ES-I3 (cell line): Measurements from ENCODE around the gene LRRIQ1.

Experiments used
- H3K36me3 ChIP-seq: 2 replicates; pipeline ENCODE4 v1.6.1; 2013; ENCODE audit warnings: mild to moderate bottlenecking, low read length, control low read depth, moderate library complexity; ENCODE audit not compliant: insufficient read depth
- H3K4me1 ChIP-seq: 2 replicates; pipeline ENCODE4 v1.6.1; 2013; ENCODE audit warnings: mild to moderate bottlenecking, control low read depth, low read length; ENCODE audit not compliant: insufficient read depth
- H3K9ac ChIP-seq: 2 replicates; pipeline ENCODE4 v1.6.1; 2013; ENCODE audit warnings: low read depth, mild to moderate bottlenecking, low read length, moderate library complexity
- H3K9me3 ChIP-seq: 2 replicates; pipeline ENCODE4 v1.6.1; 2013; ENCODE audit warnings: mild to moderate bottlenecking, low read length, moderate library complexity; ENCODE audit not compliant: control insufficient read depth, insufficient read depth

The LRRIQ1 gene

DNA sequence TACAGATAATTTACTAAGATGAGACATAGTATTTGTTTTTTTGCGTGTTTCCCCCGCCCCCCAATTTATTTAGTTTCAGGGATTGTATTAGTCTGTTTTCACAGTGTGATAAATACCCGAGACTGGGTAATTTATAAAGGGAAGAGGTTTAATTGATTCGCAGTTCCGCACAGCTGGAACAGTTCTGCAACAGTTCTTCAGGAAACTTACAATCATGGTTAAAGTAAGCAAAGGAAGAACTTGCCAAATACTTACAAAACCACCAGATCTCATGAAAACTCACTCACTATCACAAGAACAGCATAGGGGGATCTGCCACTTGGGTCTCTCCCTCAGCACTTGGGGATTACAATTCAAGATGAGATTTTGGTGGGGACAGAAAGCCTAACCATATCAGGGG lies 48.9 kb downstream of the LRRIQ1 start:
- H3K9ac ChIP-seq = no peak overlapping the region
- no peaks in the 10 kb centered on the region for H3K4me1 ChIP-seq

DNA sequence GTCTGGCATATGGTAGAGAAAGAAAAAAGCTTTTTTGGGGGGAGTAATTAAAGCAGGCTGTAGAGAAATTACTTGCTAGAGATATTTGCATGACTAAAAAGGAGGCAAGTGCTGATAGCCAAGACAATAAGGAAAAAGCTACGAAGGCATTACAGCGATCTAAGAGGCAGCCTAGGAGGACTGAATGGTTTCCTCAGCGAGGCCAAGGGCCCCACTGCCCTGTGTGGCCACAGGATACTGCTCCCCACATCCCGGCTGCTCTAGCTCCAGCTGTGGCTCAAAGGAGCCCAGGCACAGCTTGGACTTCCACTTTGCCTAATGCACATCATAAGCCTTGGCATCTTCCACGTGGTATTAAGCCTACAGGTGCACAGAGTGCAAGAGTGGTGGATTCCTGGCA lies 53.6 kb downstream of the LRRIQ1 start:
- H3K9ac ChIP-seq = no peak overlapping the region
- H3K9me3 ChIP-seq = no peaks in the 10 kb centered on the region
- H3K4me1 ChIP-seq = no peaks in the 10 kb centered on the region
- H3K36me3 ChIP-seq = no peaks in the 10 kb centered on the region

More for the DNA sequence above, 48.9 kb downstream of the LRRIQ1 start:
- Histone ChIP-seq H3K9me3 (no peaks in the 10 kb centered on the region), H3K36me3 (no peaks in the 10 kb centered on the region)

DNA sequence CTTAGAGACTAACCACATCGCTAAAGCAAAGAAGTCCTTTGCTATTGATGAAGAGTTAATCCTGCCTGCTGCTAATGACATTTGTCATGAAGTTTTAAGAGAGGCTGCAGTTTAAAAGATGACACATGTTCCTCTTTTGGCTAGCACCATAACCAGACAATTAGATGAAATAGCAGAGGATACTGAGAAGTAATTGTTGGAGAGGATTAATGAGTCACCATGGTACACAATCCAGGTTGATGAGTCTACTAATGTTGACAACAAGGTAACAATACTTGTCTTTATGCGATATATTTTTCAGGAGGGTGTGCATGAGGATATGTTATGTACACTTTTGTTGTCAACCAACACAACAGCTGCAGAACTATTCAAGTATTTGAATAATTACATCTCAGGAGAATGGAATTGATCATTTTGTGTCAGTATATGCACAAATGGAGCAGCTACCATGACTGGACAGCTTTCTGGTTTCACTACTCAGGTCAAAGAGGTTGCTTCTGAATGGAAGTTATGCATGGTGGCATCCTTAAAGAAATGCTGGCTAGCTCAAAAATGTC lies 56.7 kb downstream of the LRRIQ1 start:
- H3K9me3 ChIP-seq = no peaks in the 10 kb centered on the region
- H3K36me3 ChIP-seq = no peaks in the 10 kb centered on the region
- no peak overlapping the region for H3K9ac ChIP-seq
- no peaks in the 10 kb centered on the region for H3K4me1 ChIP-seq

DNA sequence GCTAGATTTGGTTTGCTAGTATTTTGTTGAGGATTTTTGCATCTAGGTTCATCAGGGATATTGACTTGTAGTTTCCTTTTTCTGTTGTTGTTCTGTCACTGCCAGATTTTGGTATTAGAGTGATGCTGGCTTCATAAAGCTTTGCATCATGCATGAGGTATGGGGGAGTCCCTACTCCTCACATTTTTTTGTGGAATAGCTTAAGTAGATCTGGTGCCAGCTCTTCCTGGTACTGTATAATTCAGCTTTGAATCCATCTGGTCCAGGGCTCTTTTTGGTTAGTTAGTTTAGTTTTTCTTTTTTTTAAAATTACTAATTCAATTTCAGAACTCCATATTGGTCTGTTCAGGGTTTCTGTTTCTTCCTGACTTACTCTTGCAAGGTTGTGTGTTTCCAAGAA lies 59.4 kb downstream of the LRRIQ1 start:
- Histone ChIP-seq H3K9me3 (no peaks in the 10 kb centered on the region), H3K4me1 (no peaks in the 10 kb centered on the region), H3K9ac (no peak overlapping the region), H3K36me3 (no peaks in the 10 kb centered on the region)

DNA sequence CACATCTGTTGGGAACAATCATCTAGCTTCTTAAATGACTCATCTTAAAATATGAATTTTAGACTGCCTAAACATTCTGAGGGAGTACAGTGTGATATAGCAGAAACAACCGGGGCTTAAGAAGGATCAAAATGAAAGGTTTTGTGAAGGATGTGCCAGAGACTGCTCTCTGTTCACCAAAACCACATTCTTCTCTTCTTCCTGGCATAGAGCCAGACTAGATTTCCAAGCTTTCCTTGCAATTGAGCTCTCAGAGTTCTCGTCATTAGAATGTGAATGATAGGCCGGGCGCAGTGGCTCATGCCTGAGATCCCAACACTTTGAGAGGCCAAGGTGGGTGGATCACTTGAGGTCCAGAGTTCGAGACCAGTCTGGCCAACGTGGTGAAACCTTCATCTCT lies 94.5 kb downstream of the LRRIQ1 start:
- Histone ChIP-seq H3K9me3 (no peaks in the 10 kb centered on the region), H3K36me3 (no peaks in the 10 kb centered on the region), H3K9ac (no peak overlapping the region), H3K4me1 (no peaks in the 10 kb centered on the region)

DNA sequence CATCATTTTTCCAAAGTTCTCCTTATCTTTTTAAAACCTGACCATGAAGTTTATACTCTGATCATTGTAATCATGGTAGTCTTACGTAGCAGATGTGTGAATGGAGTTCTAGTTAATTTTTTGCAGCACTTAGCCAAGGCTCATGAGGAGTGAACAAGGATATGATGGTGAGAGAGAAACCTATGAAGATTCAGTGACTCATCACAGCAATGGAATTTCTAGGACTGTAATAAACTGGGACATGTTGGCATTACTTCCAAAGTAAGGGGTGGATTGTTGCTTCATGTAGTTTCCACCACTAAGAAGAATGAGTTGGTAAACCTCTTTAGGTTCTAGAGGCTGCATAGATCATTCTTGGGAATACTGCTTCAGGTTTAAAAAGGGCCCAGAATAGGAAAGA lies 102.7 kb downstream of the LRRIQ1 start:
- Histone ChIP-seq H3K9me3 (no peaks in the 10 kb centered on the region), H3K9ac (no peak overlapping the region), H3K4me1 (no peaks in the 10 kb centered on the region), H3K36me3 (no peaks in the 10 kb centered on the region)

DNA sequence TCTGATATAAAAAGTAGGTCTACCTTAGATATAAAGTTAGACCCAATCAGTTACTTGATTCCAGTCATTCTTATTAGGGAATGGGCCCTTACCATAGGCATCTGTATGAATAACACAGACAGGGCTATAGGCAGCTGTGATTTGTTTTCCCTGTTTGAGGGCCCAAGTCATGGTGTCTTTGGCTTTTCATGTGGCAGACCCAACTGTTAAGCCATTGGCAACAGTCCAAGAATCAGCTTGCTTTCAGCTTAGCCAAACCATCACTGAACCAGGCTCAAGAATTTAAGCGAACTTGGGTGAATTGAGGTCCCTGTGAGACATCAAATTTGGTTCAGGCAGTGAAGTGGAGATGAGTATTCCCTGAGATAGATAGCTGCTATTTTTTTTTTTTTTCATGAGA lies 111.2 kb downstream of the LRRIQ1 start:
- no peaks in the 10 kb centered on the region for H3K36me3 ChIP-seq
- no peaks in the 10 kb centered on the region for H3K9me3 ChIP-seq
- H3K9ac ChIP-seq = no peak overlapping the region
- no peaks in the 10 kb centered on the region for H3K4me1 ChIP-seq

DNA sequence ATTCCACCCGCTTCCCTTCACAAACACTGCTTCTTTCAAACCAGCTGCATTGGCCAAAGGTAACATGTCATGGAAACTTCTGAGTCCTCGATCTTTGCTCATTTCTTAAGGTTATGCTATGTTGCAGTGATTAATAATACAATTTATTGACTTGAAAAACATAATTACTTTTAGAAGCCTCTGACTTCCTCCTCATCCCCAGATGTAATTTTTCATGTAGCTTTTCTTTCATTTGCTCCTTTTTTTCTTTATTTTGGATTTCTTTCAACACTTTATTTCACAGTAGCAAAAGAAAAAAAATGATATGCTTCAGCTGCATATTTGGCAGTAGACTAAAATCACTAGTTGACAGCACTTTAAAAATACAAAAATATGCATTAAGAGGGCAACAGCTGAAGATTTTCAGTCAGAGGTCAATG lies 116.2 kb downstream of the LRRIQ1 start:
- Histone ChIP-seq H3K9me3 (no peaks in the 10 kb centered on the region), H3K36me3 (no peaks in the 10 kb centered on the region), H3K9ac (no peak overlapping the region), H3K4me1 (no peaks in the 10 kb centered on the region)

DNA sequence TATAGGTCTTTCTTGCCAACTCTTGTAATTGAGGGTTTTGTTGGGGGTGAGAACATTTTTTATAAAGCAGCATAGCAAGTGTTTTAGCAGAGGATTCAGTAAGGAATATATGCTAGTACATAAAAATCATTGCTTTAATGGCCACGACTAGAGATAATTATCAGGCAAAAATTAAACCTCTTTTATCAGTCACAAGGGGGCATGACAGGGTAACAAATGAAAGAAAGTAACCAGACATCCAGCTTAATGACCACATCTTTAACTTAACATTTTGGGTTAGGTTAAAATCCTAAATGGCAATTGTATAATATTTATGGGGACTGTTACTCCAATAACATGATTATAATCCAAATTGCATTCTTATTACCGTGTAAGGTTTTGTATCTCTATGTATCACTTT lies 119.6 kb downstream of the LRRIQ1 start:
- Histone ChIP-seq H3K4me1 (no peaks in the 10 kb centered on the region), H3K9me3 (no peaks in the 10 kb centered on the region), H3K36me3 (no peaks in the 10 kb centered on the region), H3K9ac (no peak overlapping the region)

DNA sequence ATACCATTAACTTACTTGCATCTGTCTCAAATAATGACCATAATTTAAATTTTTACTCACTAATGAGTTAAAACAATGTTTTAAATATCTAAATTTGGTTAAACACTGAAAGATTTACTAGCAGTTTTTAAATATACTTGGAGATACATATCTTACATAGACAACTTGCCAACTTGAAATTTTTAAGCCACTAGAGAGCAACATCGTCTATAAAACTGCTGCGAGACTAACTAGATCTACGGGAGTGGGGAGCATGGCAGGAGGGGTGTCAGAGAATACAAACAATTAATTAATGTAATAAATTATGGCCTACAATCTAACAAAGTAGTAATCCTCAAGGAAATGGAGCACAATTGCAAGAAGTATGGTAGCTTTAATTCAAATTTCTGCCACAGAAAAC lies 120.4 kb downstream of the LRRIQ1 start:
- no peaks in the 10 kb centered on the region for H3K36me3 ChIP-seq
- H3K9ac ChIP-seq = no peak overlapping the region
- H3K9me3 ChIP-seq = no peaks in the 10 kb centered on the region
- H3K4me1 ChIP-seq = no peaks in the 10 kb centered on the region

DNA sequence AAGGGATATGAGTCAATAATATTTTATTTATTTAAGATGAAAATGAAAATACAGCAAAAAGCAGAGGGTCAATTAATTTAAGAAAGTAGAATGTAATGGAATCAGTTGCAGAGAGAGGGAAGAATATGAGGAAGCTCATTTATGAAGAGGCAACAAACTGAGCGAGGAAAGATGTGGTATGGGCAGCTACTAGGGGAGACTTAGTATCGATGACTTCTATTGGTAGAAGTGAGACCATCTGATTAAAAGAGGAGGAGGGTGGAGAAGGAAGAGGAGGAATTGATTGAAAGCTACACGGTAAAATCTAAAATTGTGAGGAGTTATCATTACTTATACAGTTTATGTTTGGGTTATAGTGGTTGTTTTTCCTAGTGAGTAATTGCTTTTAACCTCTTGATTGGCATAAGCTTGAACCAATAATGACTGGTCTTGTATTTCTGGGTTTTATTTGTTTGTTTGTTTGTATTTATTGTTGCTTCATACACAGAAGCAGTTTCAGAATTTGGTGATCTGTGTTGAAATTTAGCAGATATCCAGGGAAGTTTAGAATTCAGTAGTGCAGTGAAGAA lies 121.0 kb downstream of the LRRIQ1 start:
- no peaks in the 10 kb centered on the region for H3K9me3 ChIP-seq
- no peaks in the 10 kb centered on the region for H3K36me3 ChIP-seq
- no peak overlapping the region for H3K9ac ChIP-seq
- H3K4me1 ChIP-seq = no peaks in the 10 kb centered on the region

DNA sequence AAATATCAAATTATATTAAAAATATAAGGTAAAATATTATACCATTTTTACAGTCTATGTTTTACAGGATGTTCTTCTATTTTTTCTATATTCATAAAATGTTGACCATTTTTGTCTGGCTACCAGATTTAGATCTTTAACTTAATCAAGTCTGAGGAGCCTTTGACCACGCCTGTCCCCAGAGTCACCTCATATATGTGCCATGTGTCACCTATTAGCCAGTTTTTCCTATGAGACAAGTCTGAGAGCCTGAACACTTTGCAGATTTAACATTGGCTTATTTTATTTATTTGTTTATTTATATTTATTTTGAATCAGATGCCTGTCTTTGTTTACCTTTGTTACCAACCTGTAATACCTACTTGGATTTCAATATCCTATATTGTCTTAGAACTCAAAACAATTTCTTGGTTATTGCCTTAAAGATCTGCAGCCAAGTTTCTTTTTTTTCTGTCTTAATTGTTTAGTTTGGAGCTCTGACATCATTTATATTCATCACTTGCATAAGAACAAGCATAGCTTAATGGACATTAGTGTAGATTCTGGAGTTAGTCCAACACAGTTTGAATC lies 127.7 kb downstream of the LRRIQ1 start:
- Histone ChIP-seq H3K9ac (no peak overlapping the region), H3K36me3 (no peaks in the 10 kb centered on the region), H3K9me3 (no peaks in the 10 kb centered on the region)

DNA sequence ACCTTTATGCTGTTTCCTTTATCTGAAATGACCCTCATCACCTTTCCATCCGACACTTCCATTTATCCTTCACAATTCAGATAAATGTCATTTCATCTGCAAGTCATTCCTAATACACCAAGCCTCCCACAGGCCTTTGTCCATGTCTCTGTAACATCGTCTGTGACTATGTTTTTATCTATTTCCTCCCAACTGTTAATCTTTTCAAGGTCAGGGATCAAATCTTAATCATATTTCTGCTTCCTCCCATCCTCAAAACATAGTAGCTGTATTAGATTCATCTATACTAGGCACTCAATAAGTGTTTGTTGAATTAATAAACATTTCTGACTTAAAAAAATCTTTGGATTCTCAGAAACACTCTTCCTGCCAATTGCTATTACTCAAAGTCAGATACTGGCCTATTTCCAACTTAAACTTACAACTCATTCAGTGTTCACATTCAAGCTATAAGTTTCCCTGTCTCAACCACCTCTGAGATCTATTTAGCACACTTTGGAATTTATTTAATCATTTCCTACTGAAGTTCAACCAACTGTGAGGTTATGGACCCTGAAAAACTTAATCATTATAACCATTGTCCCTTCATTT lies 143.6 kb downstream of the LRRIQ1 start:
- H3K9ac ChIP-seq = no peak overlapping the region
- H3K9me3 ChIP-seq = no peaks in the 10 kb centered on the region
- no peaks in the 10 kb centered on the region for H3K4me1 ChIP-seq
- H3K36me3 ChIP-seq = no peaks in the 10 kb centered on the region

More for the DNA sequence above, 127.7 kb downstream of the LRRIQ1 start:
- H3K4me1 ChIP-seq = no peaks in the 10 kb centered on the region

DNA sequence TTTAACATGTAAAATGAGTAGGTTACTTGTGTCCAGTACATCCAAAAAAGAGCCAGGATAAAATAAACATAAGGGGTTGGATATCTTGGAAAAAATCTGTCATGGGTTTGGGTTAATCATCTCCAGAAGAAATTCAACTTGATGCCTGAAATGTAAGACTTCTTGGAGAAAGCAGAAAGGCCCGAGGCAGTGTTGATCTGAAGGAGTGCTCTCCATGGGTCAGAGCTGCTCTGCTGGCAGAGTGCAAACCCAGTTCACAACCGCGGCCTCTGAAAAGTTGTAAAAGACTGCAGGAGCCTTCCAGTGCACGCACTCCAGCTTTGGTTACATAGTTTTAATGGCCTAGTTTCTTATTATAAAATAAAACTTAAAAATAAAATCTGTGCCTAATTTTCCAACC lies 146.5 kb downstream of the LRRIQ1 start:
- H3K36me3 ChIP-seq = no peaks in the 10 kb centered on the region
- no peak overlapping the region for H3K9ac ChIP-seq
- no peaks in the 10 kb centered on the region for H3K4me1 ChIP-seq
- no peaks in the 10 kb centered on the region for H3K9me3 ChIP-seq

DNA sequence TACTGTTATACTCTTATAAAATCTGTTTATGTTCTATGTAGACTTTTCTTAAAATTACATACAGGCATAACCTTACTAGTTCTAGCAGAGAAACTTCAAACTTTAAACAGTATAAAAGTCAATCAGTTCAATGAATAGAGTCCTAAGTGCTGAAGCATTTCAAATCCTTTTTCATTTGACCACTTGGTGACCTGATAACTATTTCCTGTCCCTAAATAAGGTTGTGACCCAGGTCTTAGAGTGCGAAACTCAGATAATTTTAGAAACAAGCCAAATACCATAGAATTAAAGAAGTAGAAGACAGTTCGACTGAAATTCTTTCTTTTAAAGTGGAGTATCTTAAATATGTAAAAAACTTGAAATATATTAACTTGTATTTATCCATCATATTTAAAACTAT lies 147.7 kb downstream of the LRRIQ1 start:
- H3K9ac ChIP-seq = no peak overlapping the region
- no peaks in the 10 kb centered on the region for H3K9me3 ChIP-seq
- H3K4me1 ChIP-seq = no peaks in the 10 kb centered on the region
- H3K36me3 ChIP-seq = no peaks in the 10 kb centered on the region
